ENCODE data around the gene SETX.

The SETX gene

DNA sequence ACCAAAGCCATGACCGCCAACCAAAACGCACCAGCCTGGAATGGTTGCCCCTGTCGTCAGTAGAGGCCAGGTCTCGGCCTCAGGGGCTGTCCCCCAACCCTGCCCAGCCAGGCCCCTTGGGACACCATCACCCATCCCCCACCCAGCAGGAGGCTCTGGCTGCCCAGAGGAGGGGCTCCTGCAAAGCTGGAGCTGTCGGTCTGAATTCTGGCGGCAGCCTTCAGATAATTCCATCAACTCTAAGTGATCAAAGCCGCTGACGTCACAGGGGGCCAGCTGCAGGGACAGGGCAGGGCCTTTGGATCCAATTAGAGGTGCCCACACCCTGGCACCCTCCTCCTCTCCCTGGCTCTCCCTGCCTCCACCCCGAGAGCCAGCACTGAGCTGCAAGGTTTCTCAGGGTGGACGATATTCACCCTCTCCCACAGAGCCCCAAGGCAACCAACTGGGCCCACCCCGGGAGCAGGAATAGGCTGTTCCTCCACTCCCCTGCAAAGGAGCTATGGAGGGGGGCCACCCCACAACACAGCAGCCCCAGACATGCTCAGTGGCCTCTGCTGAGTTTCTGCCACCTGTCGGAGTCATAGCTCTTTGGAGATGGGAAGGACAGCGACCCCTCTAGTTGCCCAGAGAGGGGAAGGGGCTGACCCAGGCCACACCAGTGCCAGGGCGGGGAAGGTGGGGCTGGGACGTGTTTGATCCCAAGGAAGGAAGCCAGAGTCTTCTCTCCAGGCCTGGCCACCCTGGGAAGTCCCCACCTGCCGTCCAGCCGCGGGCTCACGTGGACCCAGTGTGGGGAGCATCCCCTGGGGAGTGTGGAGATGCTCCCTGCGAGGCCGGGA is 114.6 kb downstream of the SETX start:
- DNase-seq, result no peak

DNA sequence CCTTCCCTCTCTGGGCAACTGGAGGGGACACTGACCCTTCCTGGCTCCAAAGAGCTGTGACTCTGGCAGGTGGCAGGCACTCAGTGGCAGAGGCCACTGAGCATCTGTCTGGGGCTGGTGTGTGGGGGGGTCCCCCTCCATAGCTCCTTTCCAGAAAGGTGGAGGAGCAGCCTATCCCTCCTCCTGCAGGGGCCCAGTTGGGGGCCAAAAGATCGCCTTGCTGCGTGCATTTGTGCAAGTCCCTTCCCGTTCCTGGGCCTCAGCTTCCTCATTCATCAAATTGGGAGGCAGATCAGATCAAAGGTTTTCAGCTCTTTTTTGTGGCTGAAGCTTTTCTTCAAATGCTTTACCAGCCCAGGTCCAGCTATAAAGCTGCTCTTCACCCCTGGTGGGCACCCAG is 115.3 kb downstream of the SETX start:
- no peak for DNase-seq

DNA sequence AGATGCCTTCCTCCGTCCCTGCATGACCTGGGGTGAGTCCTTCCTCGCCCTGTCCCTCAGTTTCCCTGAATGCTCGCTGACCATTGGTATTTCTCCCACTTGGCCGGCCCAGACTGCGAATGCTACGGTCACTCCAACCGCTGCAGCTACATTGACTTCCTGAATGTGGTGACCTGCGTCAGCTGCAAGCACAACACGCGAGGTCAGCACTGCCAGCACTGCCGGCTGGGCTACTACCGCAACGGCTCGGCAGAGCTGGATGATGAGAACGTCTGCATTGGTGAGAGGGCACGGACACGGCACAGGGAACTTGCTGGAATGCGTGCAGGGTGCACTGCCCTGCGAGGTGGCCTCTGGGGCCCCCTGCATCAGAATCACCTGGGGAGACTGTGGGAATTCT is 115.8 kb downstream of the SETX start:
- no peak for DNase-seq

DNA sequence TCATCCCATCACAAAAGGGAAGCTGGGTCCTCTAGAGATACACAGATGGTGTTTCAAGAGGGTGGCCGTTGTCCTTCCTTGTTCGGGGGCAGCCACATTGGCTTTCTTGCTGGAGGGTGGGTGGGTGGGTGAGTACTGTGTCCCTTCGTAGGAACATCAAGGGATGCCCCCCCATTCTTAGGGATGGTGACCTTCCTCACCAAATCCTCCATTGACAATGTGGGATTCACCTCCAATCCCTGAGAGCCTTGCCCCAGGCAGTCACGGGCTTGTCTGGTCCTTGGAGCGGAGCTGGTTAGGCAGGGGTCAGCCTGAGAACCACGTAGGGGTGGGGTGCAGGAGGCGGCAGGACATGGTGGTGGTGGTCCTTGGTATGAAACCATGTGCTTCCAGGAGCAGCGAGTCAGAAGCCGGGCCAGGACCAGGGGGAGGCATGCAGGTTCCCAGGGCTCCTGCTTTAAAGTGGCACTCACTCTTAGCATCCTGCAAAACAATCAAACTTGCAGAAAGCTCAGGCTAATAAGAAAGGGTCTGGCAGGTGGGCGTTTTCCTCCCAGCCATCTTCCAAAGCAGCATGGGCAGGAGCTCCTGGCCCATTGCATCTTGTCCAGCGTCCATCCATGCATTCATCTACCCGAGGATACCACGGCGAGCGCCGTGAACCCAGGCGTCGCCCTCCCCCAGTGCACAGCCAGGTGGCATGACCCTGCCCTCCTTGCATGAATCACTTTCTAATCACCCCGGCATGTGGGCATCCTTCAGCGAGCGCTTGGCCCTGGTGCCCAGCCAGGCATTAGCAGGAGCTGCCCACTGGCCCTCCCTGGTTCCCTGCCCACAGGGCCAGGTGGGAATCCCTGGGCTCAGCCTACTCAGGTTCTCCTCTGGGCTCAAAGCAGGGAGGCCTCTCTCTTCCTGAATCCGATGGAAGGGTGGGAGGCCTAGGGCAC is 116.5 kb downstream of the SETX start:
- DNase-seq, result no peak

DNA sequence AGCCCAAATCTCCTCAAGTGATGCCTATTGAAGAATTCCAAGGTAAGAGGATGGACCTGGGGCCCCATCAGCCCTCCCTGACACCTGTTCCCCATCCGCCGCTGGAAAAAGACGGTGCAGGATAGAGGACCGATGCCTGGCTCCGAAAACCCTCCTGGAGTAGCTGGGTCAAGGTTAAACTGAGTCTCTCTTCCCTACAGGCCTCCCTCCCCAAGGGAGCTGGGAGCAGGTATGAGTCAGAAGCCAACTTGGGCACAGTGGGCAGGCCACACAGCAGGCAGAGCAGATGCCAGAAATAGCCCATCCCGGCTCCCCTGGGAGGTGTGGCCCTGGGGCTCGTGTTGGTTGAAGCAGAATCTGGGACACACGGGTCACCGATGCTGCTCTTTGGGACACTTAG is 117.3 kb downstream of the SETX start:
- no peak for DNase-seq

DNA sequence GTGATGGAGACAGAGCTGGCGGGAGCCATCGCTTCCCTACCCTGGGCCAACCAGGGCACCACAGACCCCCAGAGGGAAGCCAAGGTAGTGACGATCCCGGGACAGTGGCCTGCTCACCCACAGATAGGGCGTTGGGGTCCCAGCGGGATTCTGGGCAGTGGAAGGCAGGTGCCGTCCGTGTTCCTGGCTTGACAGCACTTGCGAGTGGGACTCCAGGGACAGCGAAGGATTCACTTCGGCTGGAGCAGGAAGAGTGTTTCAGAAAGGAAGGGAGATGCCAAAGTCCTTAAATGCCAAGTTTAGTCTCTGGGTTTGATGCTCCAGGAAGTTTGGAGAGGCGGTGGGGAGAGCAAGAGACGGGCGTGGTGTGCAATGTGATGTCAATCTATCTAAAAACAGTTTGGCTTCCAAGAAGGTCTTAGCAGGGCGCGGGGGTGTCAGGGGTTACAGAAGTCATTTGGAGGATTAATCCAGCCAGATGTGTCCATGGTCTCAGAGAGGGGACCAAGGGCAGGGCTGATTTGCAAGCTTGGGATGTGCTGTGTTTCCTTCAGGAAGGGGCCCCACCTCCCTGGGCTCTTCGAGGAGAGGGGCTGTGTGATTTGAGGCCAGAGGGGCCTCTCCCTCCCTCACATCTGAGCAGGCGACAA is 118.0 kb downstream of the SETX start:
- no peak for DNase-seq

DNA sequence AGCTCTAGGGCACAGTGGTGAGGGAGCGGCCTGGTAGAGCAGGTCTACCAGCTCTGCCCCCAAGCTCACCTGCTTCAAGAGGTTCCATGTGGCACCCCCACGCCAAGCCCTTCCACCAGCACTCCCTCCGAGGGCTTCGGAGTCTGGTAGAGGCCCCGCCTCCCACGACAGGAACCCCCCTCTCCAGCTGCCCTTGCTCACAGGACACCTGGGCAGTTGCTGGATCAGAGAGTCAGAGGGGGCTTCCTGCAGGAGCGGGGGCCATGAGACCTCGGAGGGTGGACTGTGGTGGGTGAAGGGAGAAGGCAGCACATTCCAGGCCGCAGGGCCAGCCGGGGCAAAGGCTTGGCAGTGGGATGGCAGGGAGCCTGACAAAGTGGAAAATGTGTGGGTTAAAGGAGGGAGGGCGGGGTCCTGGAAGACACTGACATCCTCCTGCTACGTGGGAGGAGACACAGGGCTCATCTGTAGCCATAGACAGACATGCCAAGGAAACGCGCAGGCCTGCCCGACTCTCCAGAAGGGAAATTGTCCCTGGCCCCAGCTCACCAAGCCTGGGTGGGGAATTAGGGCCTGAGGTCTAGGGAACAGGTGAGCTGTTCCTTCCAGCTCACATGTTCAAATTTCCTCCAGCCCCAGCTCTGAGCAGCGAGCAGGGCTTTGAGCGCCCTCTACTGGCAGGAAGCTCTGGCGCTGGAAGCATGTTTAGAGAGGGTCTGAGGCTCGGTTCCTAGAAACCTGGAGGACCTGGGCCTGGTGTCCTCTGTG is 118.7 kb downstream of the SETX start:
- peak; percentile 58 to 75 (median 61) for DNase-seq

DNA sequence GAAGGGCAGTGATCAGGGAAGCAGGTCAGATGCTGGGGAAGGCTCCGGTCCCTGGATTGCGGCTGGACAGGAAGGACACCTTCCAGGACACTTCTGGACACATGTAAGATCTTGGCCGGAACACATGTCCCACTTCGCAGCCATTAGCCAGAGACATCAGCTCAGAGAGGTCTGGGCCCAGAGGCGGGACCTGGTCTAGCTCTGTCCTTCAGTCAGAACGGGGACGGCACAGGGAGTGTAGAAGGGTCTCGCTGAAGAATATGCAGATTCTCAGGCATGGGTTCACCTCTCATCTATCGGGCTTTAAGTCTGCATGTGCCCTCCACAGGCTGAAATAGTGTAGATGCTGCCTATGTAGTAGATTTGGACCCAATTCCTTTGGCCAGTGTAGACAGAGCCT is 119.7 kb downstream of the SETX start:
- no peak for DNase-seq

DNA sequence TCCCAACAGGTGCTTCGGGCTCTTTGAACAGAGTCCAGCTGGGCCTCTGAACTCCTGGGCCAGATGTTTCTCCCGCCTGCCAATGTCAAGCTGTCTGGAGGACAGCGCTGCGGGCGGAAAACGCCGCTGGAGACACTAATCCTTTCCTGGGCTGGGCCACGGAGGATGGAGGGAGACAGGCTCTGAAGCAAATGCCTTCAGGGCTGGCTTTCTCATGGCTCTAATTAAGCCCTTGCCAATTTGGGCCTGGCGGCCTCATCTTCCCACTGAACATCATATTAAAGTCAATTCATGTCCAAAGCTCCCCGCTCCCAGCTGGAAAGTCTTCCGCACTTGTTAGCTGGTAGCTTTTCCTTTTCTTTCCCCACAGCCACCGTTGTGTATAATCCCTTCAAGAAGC is 120.3 kb downstream of the SETX start:
- no peak for DNase-seq

DNA sequence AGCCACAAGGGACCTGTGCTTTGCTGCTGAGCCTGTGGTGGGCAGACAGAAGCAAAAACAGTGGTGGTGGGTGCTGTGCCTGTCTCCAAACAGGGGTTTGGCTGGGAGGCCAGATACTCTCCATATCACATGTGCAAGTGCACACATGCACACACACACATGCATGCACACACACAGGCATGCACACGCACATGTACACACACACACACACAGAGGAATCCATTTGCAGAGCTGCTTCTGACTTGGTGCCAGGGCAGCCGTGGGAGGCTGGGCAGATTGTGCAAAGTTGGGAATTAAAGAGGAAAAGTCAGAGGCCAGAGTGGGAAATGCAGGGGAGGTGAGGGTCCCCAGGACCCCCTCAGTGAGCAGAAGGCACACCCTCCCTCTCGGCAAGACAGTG is 121.6 kb downstream of the SETX start:
- DNase-seq, result no peak

DNA sequence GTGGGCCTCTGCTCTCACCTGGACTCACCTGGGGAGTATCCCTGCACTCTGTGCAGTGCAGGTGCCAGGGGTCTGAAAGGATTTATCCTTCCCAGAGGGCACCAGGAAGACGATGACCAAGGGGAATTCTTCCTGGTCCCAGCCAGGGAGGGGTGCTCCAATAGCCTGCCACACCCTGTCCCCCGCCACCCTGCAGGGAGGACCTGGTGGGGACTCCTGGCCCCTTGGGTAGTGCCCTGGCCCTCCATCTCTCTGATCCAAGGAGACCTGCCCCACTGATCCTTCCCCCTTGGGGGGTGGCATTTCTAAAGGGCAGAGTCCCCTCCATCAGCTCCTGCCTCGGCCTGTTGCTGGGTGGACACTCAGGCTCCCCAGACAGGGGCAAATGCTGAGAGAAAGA is 122.3 kb downstream of the SETX start:
- DNase-seq, result no peak

DNA sequence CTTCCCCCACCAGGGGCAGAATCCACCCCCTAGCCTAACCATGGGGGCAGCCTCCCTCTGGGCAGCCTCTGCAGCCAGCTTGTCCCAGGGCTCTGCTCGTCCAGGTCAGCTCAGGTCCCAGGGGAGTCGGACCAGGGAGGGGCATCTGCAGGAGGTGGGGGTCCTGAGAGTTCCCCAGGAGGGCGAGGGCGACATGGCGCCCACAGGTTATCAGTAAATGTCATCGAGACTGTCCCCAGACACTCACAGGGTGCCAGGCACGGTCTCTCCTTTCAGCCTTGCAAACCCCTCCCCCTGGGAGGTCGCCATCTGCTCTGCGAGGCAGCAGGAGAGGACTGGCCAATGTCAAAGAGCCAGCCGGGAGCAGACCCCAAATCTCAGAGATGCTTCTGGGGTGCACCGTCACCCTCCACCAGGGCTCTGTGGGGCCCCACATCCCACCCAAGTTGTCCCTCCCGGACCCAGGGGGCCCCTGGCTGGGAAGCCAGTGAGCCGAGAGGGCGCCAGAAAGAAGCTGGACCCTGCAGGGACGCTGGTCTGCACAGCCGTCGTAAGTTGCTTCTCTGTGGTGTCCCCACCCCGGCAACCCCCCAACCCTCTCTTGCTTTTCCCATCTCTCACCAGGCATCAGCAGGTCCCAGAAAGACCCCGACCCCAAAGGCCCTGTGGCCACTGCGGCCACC is 123.6 kb downstream of the SETX start:
- no peak for DNase-seq

DNA sequence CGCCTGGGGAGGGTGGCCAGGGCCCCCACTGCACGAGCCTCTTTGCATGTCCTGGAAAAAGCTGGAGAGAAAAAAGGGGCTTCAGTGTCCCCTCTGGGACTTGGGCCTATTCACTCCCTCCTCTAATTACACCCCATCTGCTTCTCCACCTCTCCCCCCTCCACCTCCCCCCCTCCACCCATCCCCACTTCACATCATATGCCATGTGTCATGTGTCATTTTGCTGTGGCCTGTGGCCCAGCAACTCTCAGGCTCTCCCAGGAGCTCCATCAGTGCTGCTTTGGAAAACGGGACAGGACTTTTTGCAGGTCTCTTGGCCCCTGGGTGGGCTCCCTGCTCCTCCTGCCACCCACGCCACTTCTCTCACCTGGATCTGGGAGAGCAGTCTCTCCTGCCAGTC is 124.2 kb downstream of the SETX start:
- no peak for DNase-seq

DNA sequence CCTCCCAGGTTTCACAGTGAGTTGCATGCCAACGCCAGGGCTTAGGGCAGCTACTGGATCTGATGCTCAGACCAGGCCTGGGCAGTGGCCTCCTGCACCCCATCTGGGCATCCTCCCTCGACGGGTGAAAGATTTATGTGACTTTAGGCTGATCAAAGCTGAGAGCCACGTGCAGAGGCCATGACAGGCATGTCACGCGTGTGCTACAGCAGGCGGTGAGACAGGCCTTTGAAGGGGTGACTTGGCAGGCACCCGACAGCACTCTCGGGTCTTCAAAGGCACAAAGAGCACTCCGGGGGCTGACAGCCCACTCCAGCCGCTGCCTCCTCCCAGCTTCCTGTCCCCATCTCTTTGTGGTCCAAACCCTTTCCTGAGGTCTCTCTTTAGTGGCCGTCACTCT is 126.7 kb downstream of the SETX start:
- DNase-seq, result no peak

DNA sequence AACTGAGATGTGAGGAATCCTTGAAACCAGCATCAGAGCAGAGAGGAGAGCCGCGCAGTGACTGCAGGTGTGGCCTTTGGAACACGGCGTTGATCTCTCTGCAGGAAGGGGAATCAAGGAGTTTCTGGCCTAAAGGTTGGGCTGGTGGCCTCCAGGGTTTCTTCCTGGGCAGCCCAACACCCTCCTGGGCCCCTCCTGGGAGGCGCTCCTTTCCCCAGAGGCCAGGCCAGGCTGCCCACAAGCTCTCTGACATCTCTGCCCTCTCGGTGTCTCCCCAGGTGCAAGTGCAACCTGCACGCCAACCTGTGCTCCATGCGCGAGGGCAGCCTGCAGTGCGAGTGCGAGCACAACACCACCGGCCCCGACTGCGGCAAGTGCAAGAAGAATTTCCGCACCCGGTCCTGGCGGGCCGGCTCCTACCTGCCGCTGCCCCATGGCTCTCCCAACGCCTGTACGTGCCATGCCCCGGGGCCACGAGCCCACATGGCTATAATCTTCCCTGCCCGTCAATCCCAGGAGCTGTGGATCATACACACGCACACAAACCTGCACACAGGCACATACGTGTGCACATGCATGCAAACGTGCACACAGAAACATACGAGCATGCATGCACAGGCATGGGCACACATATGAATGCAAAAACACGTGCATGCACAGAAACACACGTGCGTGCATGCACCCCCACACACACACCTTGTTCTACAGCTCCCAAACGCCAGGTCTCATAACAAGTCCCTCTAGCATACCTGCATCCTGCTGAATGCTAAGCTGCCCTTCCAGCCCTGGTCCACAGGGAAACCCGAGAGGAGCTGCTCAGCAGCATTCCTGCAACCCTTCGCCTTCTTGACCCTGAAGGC is 128.0 kb downstream of the SETX start:
- DNase-seq, result no peak

DNA sequence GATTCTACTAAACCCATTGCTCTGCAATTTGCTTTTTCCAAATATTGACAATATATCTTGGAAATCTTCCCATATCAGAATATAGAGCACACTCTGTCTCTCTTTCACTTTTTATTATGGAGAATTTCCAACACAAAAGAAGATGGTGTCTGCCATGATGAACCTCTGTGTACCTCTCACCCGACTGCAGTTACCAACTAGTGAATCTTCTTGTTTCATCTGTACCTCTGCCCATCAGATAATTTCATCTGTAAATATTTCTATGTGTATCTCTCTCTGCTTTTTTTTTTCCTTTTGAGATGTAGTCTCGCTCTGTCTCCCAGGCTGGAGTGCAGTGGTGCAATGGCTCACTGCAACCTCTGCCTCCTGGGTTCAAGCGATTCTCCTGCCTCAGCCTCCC is 130.1 kb downstream of the SETX start:
- DNase-seq, result no peak

DNA sequence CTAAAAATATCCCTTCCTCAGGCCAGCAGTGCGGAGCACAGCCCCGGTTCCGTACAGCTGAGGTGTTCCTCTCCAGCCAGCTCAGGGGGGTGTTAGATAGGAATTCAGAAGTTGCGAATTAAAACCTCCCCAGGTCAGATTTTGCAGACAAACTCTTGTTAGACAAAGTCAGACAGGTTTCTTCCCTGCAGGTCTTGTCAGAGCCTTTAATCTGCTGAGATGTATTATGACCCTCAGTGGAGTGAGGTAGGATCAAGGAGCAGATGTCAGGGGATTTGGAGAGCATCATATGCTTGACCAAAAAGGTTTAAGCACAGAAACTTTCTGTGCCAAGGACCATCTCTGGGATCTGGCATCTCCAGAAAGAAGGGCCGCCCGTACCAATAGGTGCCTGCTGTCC is 132.8 kb downstream of the SETX start:
- DNase-seq, result no peak

DNA sequence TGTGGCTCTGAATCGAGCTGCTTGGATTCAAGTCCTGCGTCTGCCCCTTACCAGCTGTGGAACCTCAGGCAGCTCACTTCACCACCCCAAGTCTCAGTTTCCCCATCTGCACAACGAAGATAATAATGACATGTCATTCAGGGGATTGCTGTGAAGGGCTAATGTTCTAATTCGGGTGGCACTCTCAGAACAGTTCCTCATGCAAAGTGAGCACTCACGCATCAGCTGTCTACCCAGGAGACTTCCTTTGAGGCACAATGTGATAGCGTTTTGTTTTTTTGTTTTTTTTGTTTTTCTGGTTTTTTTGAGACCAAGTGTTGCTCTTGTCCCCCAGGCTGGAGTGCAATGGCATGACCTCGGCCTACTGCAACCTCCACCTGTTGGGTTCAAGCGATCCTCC is 136.6 kb downstream of the SETX start:
- DNase-seq, result no peak

DNA sequence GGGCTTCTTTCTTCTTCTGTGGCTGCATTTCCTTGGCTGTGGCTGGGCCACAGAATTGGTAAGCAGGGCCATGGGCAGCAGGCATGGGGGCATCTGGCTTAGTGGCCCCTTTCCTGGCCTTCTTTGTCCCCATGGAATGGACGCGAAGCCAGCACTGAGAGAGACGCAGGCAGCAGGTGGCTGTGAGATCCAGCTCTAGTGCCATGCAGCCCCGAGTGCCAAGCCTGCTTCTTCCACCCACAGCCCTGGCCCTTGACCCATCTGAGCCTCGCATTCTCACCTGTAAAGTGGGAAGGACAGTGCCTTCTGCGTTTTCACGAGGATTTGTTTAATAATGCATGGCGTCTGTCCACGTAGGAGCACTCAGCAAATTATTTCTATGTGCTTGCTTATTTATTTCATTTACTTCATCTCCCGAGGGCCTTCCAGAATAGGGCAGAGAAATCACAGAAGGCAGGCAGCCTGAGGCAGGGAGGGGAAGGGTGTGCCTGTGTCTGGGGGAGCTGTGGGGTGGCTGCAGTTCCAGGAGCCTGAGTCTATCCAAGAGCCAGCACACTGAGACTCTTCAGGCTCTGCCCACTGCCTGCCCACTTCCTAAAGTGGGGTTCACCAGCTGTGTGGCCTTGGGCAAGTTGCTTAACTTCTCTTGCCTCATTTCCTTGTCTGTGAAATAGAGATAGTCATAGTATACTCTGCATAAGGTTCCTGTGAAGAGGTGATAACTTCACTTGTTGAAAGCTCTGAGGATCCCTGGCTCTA is 137.7 kb downstream of the SETX start:
- no peak for DNase-seq

DNA sequence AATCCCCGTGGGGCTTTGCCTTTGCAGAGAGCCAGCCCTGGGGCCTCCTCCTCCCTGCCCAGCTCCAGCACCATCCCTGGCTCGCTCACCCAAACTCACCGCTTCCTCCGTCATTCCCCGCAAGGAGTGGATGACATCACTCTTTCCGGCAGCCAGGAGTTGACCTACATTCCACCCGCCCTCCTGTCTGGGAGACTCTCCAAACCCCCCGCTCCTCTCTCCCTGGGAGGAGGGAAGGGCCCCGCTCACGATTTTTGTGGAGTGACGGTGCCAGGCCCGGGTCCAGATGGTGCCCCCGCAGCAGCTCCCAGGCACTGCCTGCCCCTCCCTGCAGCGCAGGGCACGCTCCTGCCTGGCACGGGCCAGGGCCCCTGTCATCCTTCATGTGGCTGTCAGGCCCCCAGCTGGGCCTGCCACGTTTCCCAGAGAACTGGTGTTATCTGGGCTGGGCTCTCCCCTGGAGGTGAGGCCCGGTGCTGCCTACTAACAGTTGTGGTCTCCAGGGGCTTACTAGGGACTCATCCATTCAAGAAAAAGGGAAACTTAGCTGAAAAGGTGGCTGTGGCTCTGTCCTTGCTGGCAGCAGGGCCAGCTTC is 140.7 kb downstream of the SETX start:
- DNase-seq, result no peak
